HepG2 (cell line): ENCODE measurements around the gene MAPK8IP1. TPM values are rescaled to one million over a fixed set of nuclear protein-coding genes. Genes with fewer than 3 reads are reported as not detected.

Experiments used
- CBX5 ChIP-seq: sonication (generic); formaldehyde crosslinking; IDR thresholded peaks from 2 replicates; pipeline ENCODE4 v1.4.0; 2020; ENCODE audit warnings: missing genetic modification reagents, borderline replicate concordance
- HOXA9 ChIP-seq: sonication (generic); formaldehyde crosslinking; IDR thresholded peaks from 2 replicates; pipeline ENCODE4 v1.8.1; 2022; ENCODE audit warnings: missing genetic modification reagents, mild to moderate bottlenecking, moderate library complexity, borderline replicate concordance
- MBD4 ChIP-seq: IDR thresholded peaks from 2 replicates; pipeline ENCODE4 v1.6.1; 2012; ENCODE audit warnings: low read length, inconsistent platforms, borderline replicate concordance
- MTA3 ChIP-seq: sonication (generic); formaldehyde crosslinking; IDR thresholded peaks from 2 replicates; pipeline ENCODE4 v1.4.0; 2020; ENCODE audit warnings: missing genetic modification reagents
- NFE2L1 ChIP-seq: sonication (generic); formaldehyde crosslinking; IDR thresholded peaks from 2 replicates; pipeline ENCODE4 v1.4.0; 2020; ENCODE audit warnings: missing genetic modification reagents, mild to moderate bottlenecking, borderline replicate concordance
- PCBP2 ChIP-seq: fragments of 200-400 bp; formaldehyde crosslinking; optimal IDR thresholded peaks from 2 replicates; pipeline ENCODE3; 2018; ENCODE audit warnings: low read length, low read depth; ENCODE audit not compliant: poor library complexity, severe bottlenecking
- SAP130 ChIP-seq: IDR thresholded peaks from 2 replicates; pipeline ENCODE4 v1.6.1; 2016; ENCODE audit warnings: low read depth
- TFDP2 ChIP-seq: sonication (generic); formaldehyde crosslinking; IDR thresholded peaks from 2 replicates; pipeline ENCODE4 v1.4.0; 2020; ENCODE audit warnings: missing genetic modification reagents
- ZFX ChIP-seq: sonication (generic); formaldehyde crosslinking; IDR thresholded peaks from 2 replicates; pipeline ENCODE4 v1.4.0; 2020; ENCODE audit warnings: mild to moderate bottlenecking, low read depth, missing genetic modification reagents, moderate library complexity
- ZNF3 ChIP-seq: IDR thresholded peaks from 2 replicates; pipeline ENCODE4 v1.7.0; 2017; ENCODE audit warnings: inconsistent platforms
- ZNF484 ChIP-seq: sonication (generic); formaldehyde crosslinking; IDR thresholded peaks from 2 replicates; pipeline ENCODE4 v1.5.1; 2020; ENCODE audit warnings: mild to moderate bottlenecking, low read depth, missing genetic modification reagents, borderline replicate concordance
- ZNF710 ChIP-seq: sonication (generic); formaldehyde crosslinking; IDR thresholded peaks from 2 replicates; pipeline ENCODE4 v1.5.0; 2020; ENCODE audit warnings: mild to moderate bottlenecking, missing genetic modification reagents, borderline replicate concordance
- ZNF768 ChIP-seq: sonication (generic); formaldehyde crosslinking; IDR thresholded peaks from 2 replicates; pipeline ENCODE4 v1.4.0; 2020; ENCODE audit warnings: missing genetic modification reagents
- polyA plus RNA-seq, 8 experiments: library from polyadenylated mRNA; depleted of rRNA in 3 of 8; stranded (reverse) in 7 of 8; unstranded in 1 of 8; fragments of >200 nt; fragmentation: Illumina TruSeq in 4 of 8; extraction: Trizol in 4 of 8; gene quantifications; 2 replicates each; pipeline versions ENCODE4 v1.2.1 to v1.2.3, GENCODE V29; 2011 to 2016; ENCODE audit warnings: low read depth in 4 of 8, missing spikeins in 1 of 8, mixed read lengths in 1 of 8; ENCODE audit not compliant: insufficient read depth in 1 of 8
- total RNA-seq, 5 experiments: library from RNA; depleted of rRNA; stranded (reverse); fragments of >200 nt; fragmentation: Illumina TruSeq; extraction: Trizol; gene quantifications; 2 replicates each; pipeline ENCODE4 v1.2.3, GENCODE V29; 2016; ENCODE audit warnings: low read depth in 1 of 5
- TF ChIP-seq, protein P1 (sequence below): sonication (generic); formaldehyde crosslinking; conservative IDR thresholded peaks from 2 replicates; pipeline ENCODE4 v1.8.0; 2022; ENCODE audit warnings: mild to moderate bottlenecking, moderate library complexity, missing genetic modification reagents
- TF ChIP-seq, protein P2 (sequence below): sonication (generic); formaldehyde crosslinking; IDR thresholded peaks from 2 replicates; pipeline ENCODE4 v1.4.0; 2020; ENCODE audit warnings: missing genetic modification reagents, mild to moderate bottlenecking, borderline replicate concordance
- TF ChIP-seq, protein P3 (sequence below): sonication (generic); formaldehyde crosslinking; IDR thresholded peaks from 2 replicates; pipeline ENCODE4 v1.4.0; 2020; ENCODE audit warnings: missing genetic modification reagents, borderline replicate concordance
- TF ChIP-seq, protein P4 (sequence below): sonication (generic); formaldehyde crosslinking; IDR thresholded peaks from 2 replicates; pipeline ENCODE4 v1.5.0; 2020; ENCODE audit warnings: mild to moderate bottlenecking, missing genetic modification reagents

Gene MAPK8IP1
- total and polyA plus RNA-seq, 2 of the 13 experiments (the other 11 are each of a cell fraction or from before 2014, with no cell fraction given): 2.2 to 4.2 TPM

DNA sequence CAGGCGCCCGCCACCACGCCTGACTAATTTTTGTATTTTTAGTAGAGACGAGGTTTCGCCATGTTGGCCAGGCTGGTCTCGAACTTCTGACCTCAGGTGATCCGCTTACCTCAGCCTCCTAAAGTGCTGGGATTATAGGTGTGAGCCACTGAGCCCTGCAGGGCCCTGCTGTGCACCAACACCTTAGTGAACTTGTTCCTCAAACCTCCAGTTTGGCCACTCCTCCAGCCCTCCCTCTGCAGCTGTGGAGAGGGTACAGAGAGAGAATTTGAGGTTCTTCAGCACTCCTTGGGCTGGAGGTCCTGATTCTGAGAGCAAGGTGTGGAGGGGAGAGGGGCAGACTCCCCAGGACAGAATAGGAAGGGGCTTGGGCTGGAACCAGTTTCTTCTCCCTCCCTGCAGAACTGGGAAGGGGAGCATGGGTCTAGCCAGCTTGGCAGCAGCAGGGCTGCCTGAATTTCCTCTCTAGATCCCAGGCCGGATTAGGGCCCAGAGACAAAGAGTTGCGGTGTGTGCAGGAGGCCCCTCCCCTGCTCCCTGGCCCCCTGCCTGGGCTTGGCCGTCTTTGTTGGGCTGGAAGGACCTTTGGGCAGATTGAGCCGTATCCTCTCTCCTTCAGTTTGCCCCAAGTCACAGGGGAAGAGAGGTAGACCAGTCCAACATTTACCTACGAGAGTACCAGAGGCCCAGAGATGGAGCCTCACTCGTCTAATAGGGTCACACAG, 34.5 kb downstream of the MAPK8IP1 start (continued):
- TF ChIP-seq, protein P1, sequence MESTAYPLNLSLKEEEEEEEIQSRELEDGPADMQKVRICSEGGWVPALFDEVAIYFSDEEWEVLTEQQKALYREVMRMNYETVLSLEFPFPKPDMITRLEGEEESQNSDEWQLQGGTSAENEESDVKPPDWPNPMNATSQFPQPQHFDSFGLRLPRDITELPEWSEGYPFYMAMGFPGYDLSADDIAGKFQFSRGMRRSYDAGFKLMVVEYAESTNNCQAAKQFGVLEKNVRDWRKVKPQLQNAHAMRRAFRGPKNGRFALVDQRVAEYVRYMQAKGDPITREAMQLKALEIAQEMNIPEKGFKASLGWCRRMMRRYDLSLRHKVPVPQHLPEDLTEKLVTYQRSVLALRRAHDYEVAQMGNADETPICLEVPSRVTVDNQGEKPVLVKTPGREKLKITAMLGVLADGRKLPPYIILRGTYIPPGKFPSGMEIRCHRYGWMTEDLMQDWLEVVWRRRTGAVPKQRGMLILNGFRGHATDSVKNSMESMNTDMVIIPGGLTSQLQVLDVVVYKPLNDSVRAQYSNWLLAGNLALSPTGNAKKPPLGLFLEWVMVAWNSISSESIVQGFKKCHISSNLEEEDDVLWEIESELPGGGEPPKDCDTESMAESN (CRISPR knock-in tag): no peak
- TF ChIP-seq TFDP2 (CRISPR knock-in tag) (no peak), MBD4 (no peak), NFE2L1 (CRISPR knock-in tag) (no peak), ZNF3 (CRISPR knock-in tag) (no peak), HOXA9 (CRISPR knock-in tag) (no peak), SAP130 (CRISPR knock-in tag) (no peak), MTA3 (CRISPR knock-in tag) (no peak), ZNF768 (CRISPR knock-in tag) (peak; percentile 35; the same call in 1 of the 2 replicates), ZNF484 (CRISPR knock-in tag) (no peak), ZFX (CRISPR knock-in tag) (peak; percentile 61; the same call in 1 of the 2 replicates), CBX5 (CRISPR knock-in tag) (no peak), PCBP2 (no peak), ZNF710 (CRISPR knock-in tag) (no peak)
- TF ChIP-seq, protein P2, sequence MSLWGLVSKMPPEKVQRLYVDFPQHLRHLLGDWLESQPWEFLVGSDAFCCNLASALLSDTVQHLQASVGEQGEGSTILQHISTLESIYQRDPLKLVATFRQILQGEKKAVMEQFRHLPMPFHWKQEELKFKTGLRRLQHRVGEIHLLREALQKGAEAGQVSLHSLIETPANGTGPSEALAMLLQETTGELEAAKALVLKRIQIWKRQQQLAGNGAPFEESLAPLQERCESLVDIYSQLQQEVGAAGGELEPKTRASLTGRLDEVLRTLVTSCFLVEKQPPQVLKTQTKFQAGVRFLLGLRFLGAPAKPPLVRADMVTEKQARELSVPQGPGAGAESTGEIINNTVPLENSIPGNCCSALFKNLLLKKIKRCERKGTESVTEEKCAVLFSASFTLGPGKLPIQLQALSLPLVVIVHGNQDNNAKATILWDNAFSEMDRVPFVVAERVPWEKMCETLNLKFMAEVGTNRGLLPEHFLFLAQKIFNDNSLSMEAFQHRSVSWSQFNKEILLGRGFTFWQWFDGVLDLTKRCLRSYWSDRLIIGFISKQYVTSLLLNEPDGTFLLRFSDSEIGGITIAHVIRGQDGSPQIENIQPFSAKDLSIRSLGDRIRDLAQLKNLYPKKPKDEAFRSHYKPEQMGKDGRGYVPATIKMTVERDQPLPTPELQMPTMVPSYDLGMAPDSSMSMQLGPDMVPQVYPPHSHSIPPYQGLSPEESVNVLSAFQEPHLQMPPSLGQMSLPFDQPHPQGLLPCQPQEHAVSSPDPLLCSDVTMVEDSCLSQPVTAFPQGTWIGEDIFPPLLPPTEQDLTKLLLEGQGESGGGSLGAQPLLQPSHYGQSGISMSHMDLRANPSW: no peak
- TF ChIP-seq, protein P3, sequence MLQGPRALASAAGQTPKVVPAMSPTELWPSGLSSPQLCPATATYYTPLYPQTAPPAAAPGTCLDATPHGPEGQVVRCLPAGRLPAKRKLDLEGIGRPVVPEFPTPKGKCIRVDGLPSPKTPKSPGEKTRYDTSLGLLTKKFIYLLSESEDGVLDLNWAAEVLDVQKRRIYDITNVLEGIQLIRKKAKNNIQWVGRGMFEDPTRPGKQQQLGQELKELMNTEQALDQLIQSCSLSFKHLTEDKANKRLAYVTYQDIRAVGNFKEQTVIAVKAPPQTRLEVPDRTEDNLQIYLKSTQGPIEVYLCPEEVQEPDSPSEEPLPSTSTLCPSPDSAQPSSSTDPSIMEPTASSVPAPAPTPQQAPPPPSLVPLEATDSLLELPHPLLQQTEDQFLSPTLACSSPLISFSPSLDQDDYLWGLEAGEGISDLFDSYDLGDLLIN (CRISPR knock-in tag): no peak
- TF ChIP-seq, protein P4, sequence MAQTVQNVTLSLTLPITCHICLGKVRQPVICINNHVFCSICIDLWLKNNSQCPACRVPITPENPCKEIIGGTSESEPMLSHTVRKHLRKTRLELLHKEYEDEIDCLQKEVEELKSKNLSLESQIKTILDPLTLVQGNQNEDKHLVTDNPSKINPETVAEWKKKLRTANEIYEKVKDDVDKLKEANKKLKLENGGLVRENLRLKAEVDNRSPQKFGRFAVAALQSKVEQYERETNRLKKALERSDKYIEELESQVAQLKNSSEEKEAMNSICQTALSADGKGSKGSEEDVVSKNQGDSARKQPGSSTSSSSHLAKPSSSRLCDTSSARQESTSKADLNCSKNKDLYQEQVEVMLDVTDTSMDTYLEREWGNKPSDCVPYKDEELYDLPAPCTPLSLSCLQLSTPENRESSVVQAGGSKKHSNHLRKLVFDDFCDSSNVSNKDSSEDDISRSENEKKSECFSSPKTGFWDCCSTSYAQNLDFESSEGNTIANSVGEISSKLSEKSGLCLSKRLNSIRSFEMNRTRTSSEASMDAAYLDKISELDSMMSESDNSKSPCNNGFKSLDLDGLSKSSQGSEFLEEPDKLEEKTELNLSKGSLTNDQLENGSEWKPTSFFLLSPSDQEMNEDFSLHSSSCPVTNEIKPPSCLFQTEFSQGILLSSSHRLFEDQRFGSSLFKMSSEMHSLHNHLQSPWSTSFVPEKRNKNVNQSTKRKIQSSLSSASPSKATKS (CRISPR knock-in tag): no peak
